Caco-2 (cell line): ENCODE measurements around the gene NELFB. TPM values are rescaled to one million over a fixed set of nuclear protein-coding genes. Genes with fewer than 3 reads are reported as not detected.

Experiments
- BruUV-seq: library from RNA; stranded (reverse); fragments of 400-500 nt; replicated peaks from 2 replicates; lab custom pipeline; 2021; lab: Mats Ljungman, UMichigan
- CTCF ChIA-PET: fragments of 300-600 bp; sonication (Branson Sonifier 250); formaldehyde crosslinking; loops from one replicate; lab custom pipeline; 2022; ENCODE audit warnings: antibody characterized with exemption; lab: Charles Lee
- POLR2A ChIA-PET: fragments of 300-600 bp; sonication (Branson Sonifier 250); formaldehyde crosslinking; loops from one replicate; lab custom pipeline; 2022; ENCODE audit warnings: antibody characterized with exemption; lab: Charles Lee
- DNase-seq, 2 experiments: peaks; one replicate each; pipeline versions ENCODE4 v3.0.0 to v3.0.0-alpha.2; 2020 to 2022
- H3K27me3 ChIP-seq: replicated peaks from 2 replicates; pipeline ENCODE4 v1.6.0; 2011; ENCODE audit warnings: low read length; ENCODE audit not compliant: control insufficient read depth, insufficient read depth
- H3K36me3 ChIP-seq: 2 replicates; pipeline ENCODE4 v1.5.1; 2011; ENCODE audit warnings: low read length; ENCODE audit not compliant: control insufficient read depth, insufficient read depth
- H3K4me1 ChIP-seq: fragments of 250-450 bp; sonication (Bioruptor Pico); 2 replicates; pipeline ENCODE4 v1.5.1; 2020; ENCODE audit warnings: mild to moderate bottlenecking
- H3K4me3 ChIP-seq: 2 replicates; pipeline ENCODE4 v1.5.1; 2011; ENCODE audit warnings: low read depth, mild to moderate bottlenecking, control low read depth, low read length
- H3K9me3 ChIP-seq: fragments of 250-450 bp; sonication (Bioruptor Pico); 2 replicates; pipeline ENCODE4 v1.5.1; 2020; ENCODE audit warnings: mild to moderate bottlenecking, moderate library complexity
- H3K27ac Mint-ChIP-seq: one replicate; pipeline ENCODE4 v1.8.0; 2022; ENCODE audit warnings: mixed read lengths; ENCODE audit not compliant: unreplicated experiment
- H3K27me3 Mint-ChIP-seq: one replicate; pipeline ENCODE4 v1.8.0; 2022; ENCODE audit warnings: mixed read lengths; ENCODE audit not compliant: insufficient read depth, unreplicated experiment
- H3K36me3 Mint-ChIP-seq: one replicate; pipeline ENCODE4 v1.8.0; 2022; ENCODE audit warnings: mild to moderate bottlenecking, mixed read lengths; ENCODE audit not compliant: insufficient read depth, unreplicated experiment
- H3K4me1 Mint-ChIP-seq: one replicate; pipeline ENCODE4 v1.8.0; 2022; ENCODE audit warnings: low read depth, mixed read lengths; ENCODE audit not compliant: unreplicated experiment
- H3K4me3 Mint-ChIP-seq: one replicate; pipeline ENCODE4 v1.8.0; 2022; ENCODE audit warnings: mild to moderate bottlenecking, moderate library complexity, mixed read lengths; ENCODE audit not compliant: unreplicated experiment
- H3K9me3 Mint-ChIP-seq: one replicate; pipeline ENCODE4 v1.8.0; 2022; ENCODE audit warnings: mixed read lengths; ENCODE audit not compliant: unreplicated experiment
- intact Hi-C: fragments of 100-400 bp; cut with micrococcal nuclease; formaldehyde crosslinking; loops from one replicate; pipeline ENCODE4 v1.10.0; 2022; ENCODE audit not compliant: unreplicated experiment
- total RNA-seq: library from RNA; stranded (reverse); gene quantifications from 2 replicates; pipeline ENCODE4 v1.2.3, GENCODE V29; 2022
- TF ChIP-seq, protein P1 (sequence below), 2 experiments: fragments of 200-600 bp in 1 of 2; IDR thresholded peaks; 1 replicate in 1 of 2; 2 replicates in 1 of 2; pipeline versions ENCODE4 v1.5.1 to v1.8.0; 2011 to 2022; ENCODE audit warnings: antibody characterized with exemption in 1 of 2, control low read depth in 1 of 2, inconsistent platforms in 1 of 2, low read depth in 1 of 2, low read length in 1 of 2, mild to moderate bottlenecking in 1 of 2, moderate library complexity in 1 of 2; ENCODE audit not compliant: insufficient read depth in 1 of 2, severe bottlenecking in 1 of 2, unreplicated experiment in 1 of 2

Gene NELFB
- total RNA-seq, 1 experiment from 2014 or later: 79.1 TPM

DNA sequence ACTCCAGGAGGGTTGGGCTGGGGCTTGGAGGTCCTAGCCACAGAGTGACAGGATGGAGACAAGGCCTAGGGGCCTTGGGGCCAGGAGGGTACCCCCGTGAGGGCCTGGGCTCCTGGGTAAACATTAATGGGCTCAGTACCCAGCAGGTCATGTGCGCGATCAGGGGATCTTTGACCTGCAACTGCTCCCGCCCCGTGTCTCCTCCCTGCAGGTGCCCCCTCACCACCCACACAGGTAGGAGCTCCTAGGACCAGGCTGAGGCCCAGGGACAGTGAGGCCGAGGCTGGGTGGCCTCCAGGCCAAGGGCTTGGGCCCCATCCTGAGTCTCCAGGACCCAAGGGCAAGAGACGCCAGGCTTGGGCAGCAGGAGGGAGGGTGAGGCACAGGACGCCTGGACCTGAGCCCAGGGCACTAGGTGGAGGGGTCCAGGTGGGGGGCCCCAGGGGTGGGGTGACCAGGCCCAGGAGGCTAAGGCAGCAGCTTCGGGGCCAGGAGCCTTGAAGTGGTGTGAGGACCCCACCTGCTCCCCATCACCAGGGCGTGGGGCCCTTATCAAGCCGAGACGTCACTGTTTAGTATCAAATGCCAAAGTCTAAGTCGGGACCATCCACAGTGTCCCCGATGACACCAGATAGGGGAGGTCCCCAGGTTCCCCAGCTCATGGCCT is 24.3 kb upstream of the NELFB start, which contains the start of gene SLC34A3:
Gene SLC34A3, plus strand, starts transcription at position 197 of the 667 bp plus-strand sequence. CDS start 802 bp downstream, outside the sequence.
- TF ChIP-seq, protein P1, sequence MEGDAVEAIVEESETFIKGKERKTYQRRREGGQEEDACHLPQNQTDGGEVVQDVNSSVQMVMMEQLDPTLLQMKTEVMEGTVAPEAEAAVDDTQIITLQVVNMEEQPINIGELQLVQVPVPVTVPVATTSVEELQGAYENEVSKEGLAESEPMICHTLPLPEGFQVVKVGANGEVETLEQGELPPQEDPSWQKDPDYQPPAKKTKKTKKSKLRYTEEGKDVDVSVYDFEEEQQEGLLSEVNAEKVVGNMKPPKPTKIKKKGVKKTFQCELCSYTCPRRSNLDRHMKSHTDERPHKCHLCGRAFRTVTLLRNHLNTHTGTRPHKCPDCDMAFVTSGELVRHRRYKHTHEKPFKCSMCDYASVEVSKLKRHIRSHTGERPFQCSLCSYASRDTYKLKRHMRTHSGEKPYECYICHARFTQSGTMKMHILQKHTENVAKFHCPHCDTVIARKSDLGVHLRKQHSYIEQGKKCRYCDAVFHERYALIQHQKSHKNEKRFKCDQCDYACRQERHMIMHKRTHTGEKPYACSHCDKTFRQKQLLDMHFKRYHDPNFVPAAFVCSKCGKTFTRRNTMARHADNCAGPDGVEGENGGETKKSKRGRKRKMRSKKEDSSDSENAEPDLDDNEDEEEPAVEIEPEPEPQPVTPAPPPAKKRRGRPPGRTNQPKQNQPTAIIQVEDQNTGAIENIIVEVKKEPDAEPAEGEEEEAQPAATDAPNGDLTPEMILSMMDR (IDR thresholded peaks at IDR 0.05; ENCODE audit: insufficient read depth in 1 of 2, low read depth in 1 of 2, low read length in 1 of 2, severe bottlenecking in 1 of 2, unreplicated experiment in 1 of 2): no peak
- H3K27ac Mint-ChIP-seq: no peak within 1 kb of the TSS
- Histone ChIP-seq H3K4me3 (no peak within 1 kb of the TSS), H3K36me3 (no peaks in the 10 kb centered on the region), H3K9me3 (no peaks in the 10 kb centered on the region), H3K27me3 (no peaks in the 10 kb centered on the region), H3K4me1 (peaks cover 42% of the 10 kb centered on the region)
- ChIA-PET POLR2A (interaction anchor here (0.6 kb wide), 1 partner anchor 7 kb away, joined by 7 read pairs; no protein-coding TSS in a partner anchor), CTCF (interaction anchor here (0.6 to 1.0 kb wide), 2 partner anchors 41 to 117 kb away, joined by 3 to 4 read pairs; no protein-coding TSS in a partner anchor)
- H3K4me3 Mint-ChIP-seq: no peak within 1 kb of the TSS
- no peaks in the 10 kb centered on the region for H3K27me3 Mint-ChIP-seq
- no TSS peak for BruUV-seq
- peaks cover 14% of the 10 kb centered on the region for H3K36me3 Mint-ChIP-seq
- no peak for DNase-seq
- H3K4me1 Mint-ChIP-seq: peaks cover 19% of the 10 kb centered on the region
- H3K9me3 Mint-ChIP-seq: no peaks in the 10 kb centered on the region
- intact Hi-C loops: no loop called here

DNA sequence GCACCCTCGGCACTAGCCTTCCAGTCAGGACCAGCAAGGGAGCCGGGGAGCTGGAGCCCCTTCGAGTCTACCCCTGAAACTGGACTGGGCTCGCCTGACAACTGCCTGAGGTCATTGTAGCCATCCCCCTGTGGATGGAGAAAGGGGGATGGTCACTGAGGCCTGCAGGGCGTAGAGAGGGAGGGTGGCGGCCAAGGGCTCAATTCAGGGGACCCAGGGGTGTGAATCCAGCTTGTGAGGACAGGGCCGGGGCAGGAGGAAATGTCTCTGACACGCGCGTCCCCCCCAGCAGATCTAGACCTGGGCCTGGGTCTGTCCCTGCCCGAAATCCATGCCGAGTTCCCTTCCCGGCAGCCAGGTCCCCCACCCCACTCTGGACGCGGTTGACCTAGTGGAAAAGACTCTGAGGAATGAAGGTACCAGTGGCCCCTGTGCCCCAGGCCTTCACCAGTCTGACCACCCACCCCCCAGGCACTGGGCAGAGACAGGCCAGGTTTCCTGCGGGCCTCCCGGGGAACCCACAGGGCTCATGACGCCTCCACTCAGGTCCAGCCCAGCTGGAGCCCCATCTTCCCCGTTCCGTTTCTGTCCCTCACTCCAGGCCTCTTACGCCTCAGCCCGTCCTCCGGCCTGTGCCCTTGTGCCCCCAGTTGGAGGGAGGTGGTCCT is 23.6 kb upstream of the NELFB start:
- Histone ChIP-seq H3K36me3 (no peaks in the 10 kb centered on the region), H3K4me1 (peaks cover 44% of the 10 kb centered on the region), H3K9me3 (no peaks in the 10 kb centered on the region), H3K4me3 (no peak overlapping the region), H3K27me3 (no peaks in the 10 kb centered on the region)
- TF ChIP-seq, protein P1 (IDR thresholded peaks at IDR 0.05; ENCODE audit: insufficient read depth in 1 of 2, low read depth in 1 of 2, low read length in 1 of 2, severe bottlenecking in 1 of 2, unreplicated experiment in 1 of 2): no peak
- POLR2A ChIA-PET: interaction anchor here (0.6 kb wide), 1 partner anchor 8 kb away, joined by 7 read pairs; no protein-coding TSS in a partner anchor
- H3K9me3 Mint-ChIP-seq: no peaks in the 10 kb centered on the region
- intact Hi-C loops: no loop called here
- no TSS peak for BruUV-seq
- H3K36me3 Mint-ChIP-seq: peaks cover 14% of the 10 kb centered on the region
- H3K27ac Mint-ChIP-seq: no peak overlapping the region
- H3K4me3 Mint-ChIP-seq: no peak overlapping the region
- no peak for DNase-seq
- CTCF ChIA-PET: interaction anchor here (0.6 to 1.0 kb wide), 2 partner anchors 42 to 118 kb away, joined by 3 to 4 read pairs; no protein-coding TSS in a partner anchor
- H3K27me3 Mint-ChIP-seq: no peaks in the 10 kb centered on the region
- peaks cover 15% of the 10 kb centered on the region for H3K4me1 Mint-ChIP-seq

DNA sequence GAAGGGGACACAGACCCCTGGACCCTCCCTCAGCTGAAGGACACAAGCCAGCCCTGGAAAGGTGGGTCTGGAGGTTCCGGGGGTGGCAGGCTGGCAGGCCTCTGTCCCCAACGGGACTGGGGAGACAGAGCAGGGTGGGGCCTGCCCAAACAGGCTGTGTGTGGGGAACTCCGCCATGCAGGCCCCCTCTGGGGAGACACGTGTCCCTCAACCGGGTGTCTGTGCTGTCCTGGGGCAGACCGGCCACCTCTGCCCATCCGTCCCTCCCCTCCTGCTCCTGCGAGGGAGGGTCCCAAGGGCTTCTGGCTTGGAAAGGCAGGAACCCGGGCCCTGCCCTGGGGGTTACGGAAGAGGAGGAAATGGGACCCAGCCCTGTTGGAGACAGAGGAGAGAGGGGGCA is 23.0 kb upstream of the NELFB start:
- H3K27ac Mint-ChIP-seq: no peak overlapping the region
- Histone ChIP-seq H3K9me3 (no peaks in the 10 kb centered on the region), H3K27me3 (no peaks in the 10 kb centered on the region), H3K4me1 (peaks cover 44% of the 10 kb centered on the region), H3K4me3 (no peak overlapping the region), H3K36me3 (no peaks in the 10 kb centered on the region)
- intact Hi-C loops: no loop called here
- ChIA-PET POLR2A (no interaction called here), CTCF (interaction anchor here (0.6 kb wide), 1 partner anchor 244 kb away, joined by 3 read pairs; no protein-coding TSS in a partner anchor)
- H3K4me3 Mint-ChIP-seq: no peak overlapping the region
- H3K9me3 Mint-ChIP-seq: no peaks in the 10 kb centered on the region
- H3K4me1 Mint-ChIP-seq: peaks cover 13% of the 10 kb centered on the region
- DNase-seq: no peak
- no TSS peak for BruUV-seq
- H3K27me3 Mint-ChIP-seq: no peaks in the 10 kb centered on the region
- peaks cover 14% of the 10 kb centered on the region for H3K36me3 Mint-ChIP-seq
- TF ChIP-seq, protein P1 (IDR thresholded peaks at IDR 0.05; ENCODE audit: insufficient read depth in 1 of 2, low read depth in 1 of 2, low read length in 1 of 2, severe bottlenecking in 1 of 2, unreplicated experiment in 1 of 2): no peak
